ENCODE measurements around the gene RSPO1. TPM values are rescaled to one million over a fixed set of nuclear protein-coding genes. Genes with fewer than 3 reads are reported as not detected.
"Not testable (repeated sequence)": the region's sequence is repeated elsewhere in the genome, so short reads cannot be mapped to it uniquely, and the experiment has no call there.

RSPO1 gene, protein sequence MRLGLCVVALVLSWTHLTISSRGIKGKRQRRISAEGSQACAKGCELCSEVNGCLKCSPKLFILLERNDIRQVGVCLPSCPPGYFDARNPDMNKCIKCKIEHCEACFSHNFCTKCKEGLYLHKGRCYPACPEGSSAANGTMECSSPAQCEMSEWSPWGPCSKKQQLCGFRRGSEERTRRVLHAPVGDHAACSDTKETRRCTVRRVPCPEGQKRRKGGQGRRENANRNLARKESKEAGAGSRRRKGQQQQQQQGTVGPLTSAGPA
- total RNA-seq (10 to 100 TPM in 1 of 9 donors, not detected in 8; 13.2 TPM), polyA plus RNA-seq (not detected)
- long read RNA-seq, donor 1, result 0 reads
- long read RNA-seq, donor 2, result 0 reads
- long read RNA-seq, donor 3, result 0 reads

DNA sequence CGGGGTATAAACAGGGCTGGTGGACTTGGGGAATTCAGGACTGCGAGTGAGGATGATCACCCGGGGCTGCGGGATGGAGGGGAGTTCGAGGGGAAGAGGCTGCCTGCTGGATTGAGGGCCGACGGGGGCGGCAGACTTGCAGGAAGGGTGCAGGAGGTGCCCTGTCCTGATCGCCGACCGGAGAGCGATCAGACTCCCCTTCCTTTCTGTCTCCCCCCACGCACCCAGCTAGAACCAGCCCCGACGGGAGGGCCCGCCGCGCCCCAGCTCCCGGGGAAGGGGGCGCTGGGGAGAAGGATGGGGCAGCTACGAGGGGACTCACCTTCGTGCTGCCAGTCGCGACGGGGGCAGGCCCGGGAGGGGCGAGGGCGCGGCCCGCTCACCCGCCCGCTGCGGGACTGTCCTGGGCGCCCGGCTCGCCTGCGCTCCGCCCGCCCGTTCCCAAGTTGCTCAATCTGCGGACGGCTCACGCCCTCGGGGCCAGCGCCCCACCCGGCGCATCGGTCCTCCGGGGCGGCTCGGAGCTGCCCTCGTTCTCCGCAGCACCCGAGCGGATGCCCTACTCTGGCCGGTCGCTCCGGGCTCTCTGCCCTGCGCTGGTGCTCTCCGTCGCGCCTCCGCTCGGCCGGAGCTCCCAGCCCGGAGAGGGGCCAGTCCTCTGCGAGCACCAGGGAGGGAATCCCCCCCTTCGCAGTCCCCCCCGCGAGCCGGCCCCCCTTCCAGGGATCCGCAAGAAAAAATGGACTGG is at the start of gene RSPO1:
TSS of gene RSPO1 (minus strand) at position 649 of the 748 bp plus-strand sequence. CDS start 5,231 bp downstream, outside the sequence.
- Histone ChIP-seq H3K36me3 (no peaks in the 10 kb centered on the region), H3K9me3 (no peaks in the 10 kb centered on the region), H3K4me3 (peak within 1 kb of the TSS in 9 of 12 donors; percentile 2 to 39 (median 27)), H3K27ac (no peak within 1 kb of the TSS), H3K27me3 (peaks cover 41 to 97% (median 68%) of the 10 kb centered on the region in 9 donors), H3K4me1 (peaks cover 0 to 18% (median 0%) of the 10 kb centered on the region in 12 donors)
- TF ChIP-seq, protein P1, sequence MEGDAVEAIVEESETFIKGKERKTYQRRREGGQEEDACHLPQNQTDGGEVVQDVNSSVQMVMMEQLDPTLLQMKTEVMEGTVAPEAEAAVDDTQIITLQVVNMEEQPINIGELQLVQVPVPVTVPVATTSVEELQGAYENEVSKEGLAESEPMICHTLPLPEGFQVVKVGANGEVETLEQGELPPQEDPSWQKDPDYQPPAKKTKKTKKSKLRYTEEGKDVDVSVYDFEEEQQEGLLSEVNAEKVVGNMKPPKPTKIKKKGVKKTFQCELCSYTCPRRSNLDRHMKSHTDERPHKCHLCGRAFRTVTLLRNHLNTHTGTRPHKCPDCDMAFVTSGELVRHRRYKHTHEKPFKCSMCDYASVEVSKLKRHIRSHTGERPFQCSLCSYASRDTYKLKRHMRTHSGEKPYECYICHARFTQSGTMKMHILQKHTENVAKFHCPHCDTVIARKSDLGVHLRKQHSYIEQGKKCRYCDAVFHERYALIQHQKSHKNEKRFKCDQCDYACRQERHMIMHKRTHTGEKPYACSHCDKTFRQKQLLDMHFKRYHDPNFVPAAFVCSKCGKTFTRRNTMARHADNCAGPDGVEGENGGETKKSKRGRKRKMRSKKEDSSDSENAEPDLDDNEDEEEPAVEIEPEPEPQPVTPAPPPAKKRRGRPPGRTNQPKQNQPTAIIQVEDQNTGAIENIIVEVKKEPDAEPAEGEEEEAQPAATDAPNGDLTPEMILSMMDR (IDR thresholded peaks at IDR 0.05), result no peak
- no peak for TF ChIP-seq POLR2A (IDR thresholded peaks at IDR 0.05)
- ATAC-seq (peak in 2 of 4 donors; percentile 25 to 34), DNase-seq (peak in 1 of 5 donors; percentile 47)
- intact Hi-C loops (cut with DNase I), result no loop called here
- WGBS, 4 donors, result 1 to 2% (median 1%) methylated on average over 33 to 72 of the region's 72 CpGs

DNA sequence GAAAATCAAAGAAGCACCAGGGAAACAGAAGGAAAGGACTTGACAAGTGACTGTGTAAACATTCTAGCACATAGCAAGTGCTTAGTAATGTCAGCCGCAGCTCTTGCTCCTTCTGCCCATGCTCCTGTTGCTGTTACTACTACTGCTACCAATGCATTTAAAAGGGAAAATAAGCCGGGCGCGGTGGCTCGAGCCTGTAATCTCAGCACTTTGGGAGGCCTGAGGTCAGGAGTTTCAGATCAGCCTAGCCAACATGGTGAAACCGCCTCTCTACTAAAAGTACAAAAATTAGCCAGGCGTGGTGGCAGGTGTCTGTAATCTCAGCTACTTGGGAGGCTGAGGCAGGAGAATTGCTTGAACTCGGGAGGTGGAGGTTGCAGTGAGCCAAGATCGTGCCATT is 49.5 kb upstream of the RSPO1 start:
- intact Hi-C loops (cut with DNase I), result loop anchor here in 5 of 10 donors (5.0 kb wide), 4 partner anchors 82 to 232 kb away; partner anchors contain the start of gene GNL2 (in 2 of the 5)
- 92 to 96% (median 93%) methylated on average over 9 of the region's 9 CpGs for WGBS, 4 donors
- H3K36me3 ChIP-seq, result peaks cover 0 to 73% (median 57%) of the 10 kb centered on the region in 9 donors
- not testable (repeated sequence) for H3K9me3 ChIP-seq, ATAC-seq, H3K27me3 ChIP-seq, H3K4me3 ChIP-seq, H3K27ac ChIP-seq
- peaks cover 0 to 13% (median 5%) of the 10 kb centered on the region in 12 donors for H3K4me1 ChIP-seq
- peak in 1 of 5 donors; percentile 28 for DNase-seq

DNA sequence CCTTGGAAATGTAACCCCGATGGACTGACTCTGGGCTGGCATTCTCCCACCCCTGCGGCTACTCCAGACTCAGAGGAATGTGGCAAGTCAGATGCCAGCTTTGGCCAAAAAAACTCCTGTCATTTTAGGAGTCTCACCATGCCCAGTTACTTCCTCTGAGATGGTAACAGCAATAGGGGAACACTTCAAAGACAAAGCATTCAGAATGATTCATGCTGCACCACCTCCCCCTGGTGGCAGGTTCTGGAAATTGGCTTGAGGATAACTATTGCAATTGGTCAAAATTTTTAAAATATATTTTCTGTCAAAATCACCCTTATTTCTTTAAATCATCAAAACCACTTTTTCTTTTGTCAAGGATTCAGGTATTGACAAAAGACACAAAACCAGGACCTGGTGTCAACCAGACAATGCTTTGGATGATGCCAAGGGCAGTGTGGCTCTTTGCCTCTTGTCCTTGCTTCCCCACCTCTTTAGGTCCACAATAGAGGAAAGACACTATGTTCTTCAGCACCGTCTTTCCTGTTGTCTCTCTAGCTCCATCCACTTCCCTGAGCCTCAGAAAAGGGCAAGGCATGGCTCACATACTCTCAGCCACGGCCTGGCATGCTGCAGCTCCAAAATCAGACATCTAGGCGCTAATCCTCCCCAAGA is 47.8 kb upstream of the RSPO1 start:
- WGBS, 4 donors, result 67 to 79% (median 74%) methylated on average over 5 of the region's 5 CpGs
- Histone ChIP-seq H3K4me1 (peaks cover 0 to 3% (median 0%) of the 10 kb centered on the region in 12 donors), H3K4me3 (no peak overlapping the region), H3K9me3 (no peaks in the 10 kb centered on the region), H3K36me3 (peaks cover 0 to 66% (median 51%) of the 10 kb centered on the region in 9 donors), H3K27me3 (no peaks in the 10 kb centered on the region), H3K27ac (no peak overlapping the region)
- ATAC-seq (peak; percentile 58 to 78 (median 67)), DNase-seq (peak in 4 of 5 donors; percentile 47 to 69 (median 56))
- intact Hi-C loops (cut with DNase I), result loop anchor here (1.0 to 5.0 kb wide), 9 partner anchors 79 to 230 kb away; partner anchors contain the start of gene GNL2 (in 2 of the 10)
- no peak for TF ChIP-seq POLR2A (IDR thresholded peaks at IDR 0.05)
- TF ChIP-seq, protein P1 (IDR thresholded peaks at IDR 0.05), result peak; percentile 78 to 96 (median 84)

DNA sequence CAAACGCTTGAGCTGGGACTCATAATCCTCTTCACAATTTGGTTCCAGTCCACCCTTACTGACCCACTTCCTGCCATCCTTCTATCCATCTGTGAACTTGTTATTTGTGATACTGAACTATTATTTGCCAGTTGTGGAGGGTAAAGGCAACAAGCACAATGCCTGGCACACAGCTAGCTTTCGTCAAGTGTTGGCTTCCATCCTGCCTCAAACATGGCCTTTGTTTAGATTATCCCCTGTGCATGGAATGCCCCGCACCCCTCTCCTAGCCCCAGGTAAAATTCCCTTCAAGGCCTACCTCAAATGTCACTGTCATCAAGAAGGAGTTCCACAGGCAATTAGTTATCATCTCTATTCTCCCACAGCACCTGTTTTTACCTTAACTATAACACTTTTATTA is 46.2 kb upstream of the RSPO1 start:
- Histone ChIP-seq H3K36me3 (peaks cover 0 to 53% (median 36%) of the 10 kb centered on the region in 9 donors), H3K4me1 (peaks cover 0 to 3% (median 0%) of the 10 kb centered on the region in 12 donors), H3K4me3 (no peak overlapping the region), H3K9me3 (no peaks in the 10 kb centered on the region), H3K27me3 (no peaks in the 10 kb centered on the region), H3K27ac (no peak overlapping the region)
- intact Hi-C loops (cut with DNase I), result loop anchor here in 7 of 10 donors (2.0 to 5.0 kb wide), 6 partner anchors 76 to 229 kb away; partner anchors contain the start of gene GNL2 (in 2 of the 7)
- 86 to 94% (median 87%) methylated on average over 3 of the region's 3 CpGs for WGBS, 4 donors
- TF ChIP-seq, protein P1 (IDR thresholded peaks at IDR 0.05), result no peak
- TF ChIP-seq POLR2A (IDR thresholded peaks at IDR 0.05), result no peak
- DNase-seq (no peak), ATAC-seq (no peak)
